Dermis blood vessel endothelial cell (primary cell): ENCODE results near the gene CMKLR1. TPM values are rescaled to one million over a fixed set of nuclear protein-coding genes. Genes with fewer than 3 reads are reported as not detected.
A peak's percentile ranks its signal among the peaks of the same experiment; 100 is the strongest.

Source experiments
- DNase-seq: peaks from one replicate; pipeline ENCODE4 v3.0.0; 2010
- total RNA-seq: library from RNA; depleted of rRNA; stranded (reverse); fragments of >200 nt; gene quantifications from 2 replicates; pipeline ENCODE4 v1.2.3, GENCODE V29; 2014

The CMKLR1 gene
- total RNA-seq, 1 donor from 2014 or later = 1.0 TPM

GRCh38 chr12:108297895-108298760 is 41.0 kb downstream of the CMKLR1 start:
- DNase-seq = no peak

DNA sequence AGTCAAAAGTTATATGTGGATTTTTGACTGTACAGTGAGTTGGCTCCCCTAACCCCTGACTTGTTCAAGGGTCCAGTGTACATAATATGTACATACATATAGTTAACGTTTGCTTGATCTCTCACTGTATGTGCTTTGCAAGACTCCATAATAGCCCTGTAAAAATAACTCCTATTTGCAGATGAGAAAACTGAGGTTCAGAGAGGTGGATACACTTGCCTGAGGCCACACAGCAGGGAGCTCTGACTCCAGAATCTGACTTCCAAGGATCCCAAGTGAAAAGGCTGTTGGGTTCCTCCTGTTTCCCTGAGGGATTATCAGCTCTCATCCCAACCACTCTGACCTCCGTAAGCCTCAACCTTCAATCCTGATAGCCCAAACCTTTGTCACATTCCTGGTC is 41.7 kb downstream of the CMKLR1 start:
- DNase-seq = no peak

- peak; percentile 66 for DNase-seq
Observed at GRCh38 chr12:108296945-108297344, 42.2 kb downstream of the CMKLR1 start.

GRCh38 chr12:108295641-108296040 is 43.5 kb downstream of the CMKLR1 start:
- peak; percentile 20 for DNase-seq

- DNase-seq = no peak
Observed at GRCh38 chr12:108289350-108290161, 49.6 kb downstream of the CMKLR1 start.

DNA sequence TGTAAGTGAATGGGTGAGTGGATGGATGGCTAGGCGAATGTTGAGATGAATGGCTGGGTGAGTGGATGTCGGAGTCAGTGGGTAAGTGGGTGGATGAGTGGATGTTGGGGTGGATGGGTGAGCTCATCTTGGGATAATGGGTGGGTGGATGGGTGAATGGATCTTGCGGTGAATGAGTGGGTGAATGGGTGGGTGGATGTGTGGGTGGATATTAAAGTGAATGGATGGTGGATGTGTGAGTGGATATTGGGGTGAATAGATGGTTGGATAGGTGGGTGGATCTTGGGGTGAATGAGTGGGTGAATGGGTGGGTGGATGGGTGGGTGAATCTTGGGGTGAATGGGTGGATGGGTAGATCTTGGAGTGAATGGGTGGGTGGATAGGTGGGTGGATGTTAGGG is 51.9 kb downstream of the CMKLR1 start:
- no peak for DNase-seq

GRCh38 chr12:108285016-108285415 is 54.1 kb downstream of the CMKLR1 start:
- no peak for DNase-seq

DNA sequence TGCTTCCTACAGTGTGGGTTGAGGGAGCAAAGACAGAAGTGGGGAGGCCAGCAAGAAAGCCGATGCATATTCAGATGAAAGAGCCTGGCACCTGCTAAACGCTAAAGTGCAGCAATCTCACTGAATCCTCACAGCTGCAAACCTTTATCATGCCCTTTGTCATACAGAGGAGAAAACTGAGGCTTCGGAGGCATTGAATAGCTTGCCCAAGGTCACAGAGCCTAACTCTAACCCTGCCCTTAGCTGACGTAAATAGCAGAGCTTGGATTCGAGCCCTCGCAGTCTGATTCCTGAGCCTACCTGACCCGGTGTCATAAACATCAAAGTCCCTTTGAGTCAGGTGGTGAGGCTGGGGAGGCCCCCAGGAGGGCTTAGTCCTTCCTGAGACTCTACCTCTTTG is 54.9 kb downstream of the CMKLR1 start:
- no peak for DNase-seq

DNA sequence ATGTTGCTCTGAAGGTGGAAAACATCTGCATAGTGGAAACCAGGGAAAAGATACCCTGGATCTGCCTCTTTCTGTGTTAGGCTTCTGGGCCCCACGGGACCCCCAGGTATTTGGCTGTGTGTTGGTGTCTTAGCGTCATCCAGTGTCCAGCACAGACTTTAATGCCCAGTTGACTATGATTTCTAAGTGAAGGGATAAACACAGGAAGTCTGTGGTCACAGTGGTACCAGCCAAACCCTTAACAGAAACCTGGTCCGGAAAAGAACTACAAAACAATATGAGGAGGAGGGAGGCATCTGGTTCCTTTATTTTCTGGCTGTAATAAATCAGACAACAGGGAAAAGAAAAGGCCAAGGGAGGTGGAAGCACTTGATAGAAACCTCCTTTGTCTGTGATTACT is 56.4 kb downstream of the CMKLR1 start:
- peak; percentile 62 for DNase-seq

- no peak for DNase-seq
Observed at GRCh38 chr12:108282160-108282559, 57.0 kb downstream of the CMKLR1 start.

- no peak for DNase-seq
Observed at GRCh38 chr12:108277613-108278012, 61.5 kb downstream of the CMKLR1 start.

DNA sequence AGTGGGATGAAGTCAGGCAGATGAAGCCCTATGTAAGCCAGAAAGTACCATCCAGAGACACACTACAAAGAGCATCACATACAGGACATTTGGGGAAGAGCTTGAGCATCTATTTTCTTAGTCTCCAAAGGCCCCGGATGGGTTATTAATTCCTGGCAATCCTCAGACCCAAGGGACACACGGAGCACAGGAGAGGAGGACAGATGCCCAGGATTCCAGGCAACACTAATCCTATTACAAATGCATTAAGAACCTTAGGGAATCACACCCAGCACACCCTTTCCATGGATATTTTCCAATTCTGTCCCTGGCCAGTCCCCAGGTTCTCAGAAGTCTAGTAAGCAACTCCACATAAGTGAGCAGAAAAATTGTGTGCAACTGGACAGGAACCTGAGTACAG is 65.9 kb downstream of the CMKLR1 start:
- DNase-seq = no peak

DNA sequence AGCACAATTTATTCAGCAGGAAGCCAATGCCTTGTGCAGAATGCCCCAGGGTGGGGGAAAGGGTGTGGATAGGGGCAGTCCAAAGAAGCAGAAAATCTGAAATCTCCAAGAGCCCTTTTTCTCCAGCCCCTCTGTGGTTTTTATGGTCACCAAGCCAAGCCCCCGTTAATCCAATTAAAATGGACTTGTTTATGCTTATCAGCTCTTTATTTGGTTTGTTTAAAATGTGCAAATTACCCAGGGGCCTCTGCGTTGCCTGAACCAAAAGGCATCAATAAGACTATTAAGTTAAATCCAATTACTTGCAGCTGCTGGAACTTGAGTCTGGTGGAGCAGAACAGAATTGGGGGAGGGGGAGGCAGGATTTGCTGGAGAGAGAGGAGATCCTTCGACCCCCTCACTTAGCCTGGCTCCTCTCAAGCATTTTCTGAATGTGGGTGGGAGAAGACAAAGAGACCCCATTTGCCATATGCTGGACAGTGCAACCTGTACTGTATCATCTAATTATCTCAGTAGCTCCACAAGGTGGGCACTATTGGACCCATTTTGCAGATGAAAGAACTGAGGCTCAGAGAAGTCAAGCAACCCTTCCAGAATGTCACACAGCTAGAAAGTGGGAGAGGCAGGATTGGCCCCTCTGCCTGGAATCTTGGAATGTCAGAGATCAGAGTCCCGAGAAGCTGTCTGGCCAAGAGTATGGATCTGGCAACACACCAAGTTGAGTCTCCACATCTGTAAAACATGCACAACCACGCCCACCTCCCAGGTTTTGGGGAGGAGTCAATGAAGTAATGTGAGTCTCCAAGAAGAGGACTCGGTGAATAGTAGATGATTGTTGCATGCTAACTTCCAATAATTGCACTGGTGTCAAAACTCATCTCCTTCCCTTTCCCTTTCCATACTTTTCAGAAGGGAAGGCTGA is 66.9 kb downstream of the CMKLR1 start:
- no peak for DNase-seq

GRCh38 chr12:108270849-108271143 is 68.3 kb downstream of the CMKLR1 start:
- no peak for DNase-seq

DNA sequence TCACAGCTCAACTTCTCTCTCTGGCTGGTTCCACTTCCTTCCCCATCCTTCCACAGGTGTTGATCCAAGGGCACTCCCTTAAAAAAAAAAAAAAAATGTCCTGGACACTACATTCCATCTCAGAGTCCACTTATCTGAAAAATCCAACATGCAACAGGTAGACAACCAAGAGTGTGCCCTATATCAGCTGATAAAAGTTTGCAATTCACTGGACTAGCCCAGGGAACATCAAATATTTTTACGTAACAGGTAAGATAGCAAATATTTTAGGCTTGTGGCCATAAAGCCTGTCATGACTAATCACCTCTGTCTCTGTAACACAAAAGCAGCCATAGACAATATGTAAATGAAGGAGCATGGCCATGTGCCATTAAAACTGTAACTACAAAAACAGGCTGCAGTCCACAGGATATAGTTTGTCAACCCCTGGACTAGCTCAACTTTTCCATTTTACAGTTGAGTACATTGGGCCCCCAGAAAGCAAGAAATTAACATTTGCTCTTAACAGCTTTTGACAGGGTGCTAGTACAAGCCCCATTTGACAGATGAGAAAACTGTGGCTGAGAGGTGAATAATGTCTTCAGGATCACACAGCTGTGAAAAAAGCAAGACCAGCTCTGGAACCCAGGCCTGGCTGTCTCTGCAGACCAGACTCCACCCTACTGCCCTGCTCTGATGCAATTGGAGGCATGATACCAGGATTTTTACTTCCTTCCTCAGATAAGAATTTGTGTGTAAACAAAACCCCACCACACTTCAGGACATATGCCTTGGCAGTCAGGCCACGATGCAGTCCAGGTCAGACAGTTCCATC is 68.9 kb downstream of the CMKLR1 start:
- DNase-seq = no peak

DNA sequence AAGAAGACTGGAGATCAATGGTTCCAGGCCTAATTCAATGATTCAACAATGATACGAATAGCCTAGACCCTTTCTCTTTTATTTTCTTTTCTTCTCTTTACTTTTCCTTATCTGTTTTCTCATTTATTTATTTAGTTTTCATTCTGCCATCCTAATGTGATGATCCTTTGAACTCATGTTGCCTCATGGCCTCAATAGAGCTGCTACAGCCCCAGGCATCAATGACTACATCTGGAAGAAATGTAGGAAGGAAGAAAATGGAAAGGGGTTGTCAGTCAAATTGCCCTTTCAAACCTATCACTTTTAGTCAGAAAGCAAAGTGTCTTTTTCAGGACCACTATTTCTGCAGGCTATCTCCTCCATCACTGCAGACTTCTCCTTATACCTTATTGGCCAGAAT is 69.9 kb downstream of the CMKLR1 start:
- no peak for DNase-seq

- no peak for DNase-seq
Observed at GRCh38 chr12:108268397-108268796, 70.7 kb downstream of the CMKLR1 start.

- no peak for DNase-seq
Observed at GRCh38 chr12:108267450-108267849, 71.7 kb downstream of the CMKLR1 start.

DNA sequence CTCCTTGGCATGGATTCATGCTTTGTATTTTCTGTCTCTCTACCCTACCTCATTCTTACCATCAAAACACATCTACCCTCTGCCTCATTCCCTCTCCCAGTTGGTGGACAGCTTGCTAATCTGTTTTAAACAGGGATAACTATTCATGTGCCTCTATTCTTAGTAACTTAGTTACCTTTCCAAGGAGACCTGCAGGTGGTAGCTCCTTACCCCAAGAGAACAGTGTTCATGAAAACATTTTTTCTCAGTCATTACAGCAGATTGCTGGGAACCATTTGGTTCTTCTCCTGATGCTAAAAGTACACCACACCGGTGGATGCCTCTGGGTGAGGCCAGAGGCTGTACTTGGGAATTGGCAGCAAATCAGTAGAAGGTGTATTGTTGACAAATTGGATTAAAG is 73.0 kb downstream of the CMKLR1 start:
- DNase-seq = no peak

DNA sequence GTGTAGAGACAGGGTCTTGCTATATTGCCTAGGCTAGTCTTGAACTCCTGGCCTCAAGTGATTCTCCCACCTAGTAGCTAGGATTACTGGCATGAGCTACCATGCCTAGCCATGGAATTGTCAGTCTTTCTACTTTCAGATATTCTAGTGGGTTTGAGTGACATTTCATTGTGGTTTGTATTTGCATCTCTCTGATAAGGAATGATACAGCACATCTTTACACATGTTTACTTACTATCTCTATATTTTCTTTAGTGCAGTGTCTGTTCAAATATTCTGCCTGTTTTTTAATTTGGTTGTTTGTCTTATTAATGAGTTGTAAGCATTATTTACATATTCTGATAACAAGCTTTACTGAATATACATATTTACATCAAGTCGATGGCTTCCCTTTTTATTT is 73.6 kb downstream of the CMKLR1 start:
- no peak for DNase-seq

GRCh38 chr12:108260969-108261368 is 78.1 kb downstream of the CMKLR1 start:
- no peak for DNase-seq

DNA sequence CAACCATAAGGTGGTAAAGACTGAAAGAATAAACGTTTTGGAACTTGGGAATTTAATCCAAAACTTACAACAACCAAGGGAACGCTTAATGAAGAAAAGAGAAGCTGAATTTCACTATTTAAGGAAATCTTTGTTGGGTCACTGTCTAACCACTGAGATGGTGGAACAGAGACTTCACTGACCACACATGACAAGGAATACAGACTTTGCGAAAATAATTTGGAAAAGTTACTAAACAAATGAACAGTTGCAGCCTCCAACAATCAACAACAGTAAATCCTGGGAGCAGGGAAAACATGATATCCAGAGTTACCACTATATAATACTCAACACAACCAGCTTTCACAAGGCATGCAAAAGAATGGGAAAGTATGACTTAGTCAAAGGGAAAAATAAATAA is 79.1 kb downstream of the CMKLR1 start:
- DNase-seq = no peak
